22Rv1 (cell line): ENCODE measurements around the gene CUX1.

ENCODE experiments used
- ZFX ChIP-seq: fragments of 450-650 bp; IDR thresholded peaks from 2 replicates; pipeline ENCODE4 v1.6.1; 2017; ENCODE audit warnings: antibody characterized with exemption, borderline replicate concordance
- TF ChIP-seq, protein P1 (sequence below): fragments of 450-650 bp; IDR thresholded peaks from 2 replicates; pipeline ENCODE4 v1.5.1; 2017; ENCODE audit warnings: mild to moderate bottlenecking

DNA sequence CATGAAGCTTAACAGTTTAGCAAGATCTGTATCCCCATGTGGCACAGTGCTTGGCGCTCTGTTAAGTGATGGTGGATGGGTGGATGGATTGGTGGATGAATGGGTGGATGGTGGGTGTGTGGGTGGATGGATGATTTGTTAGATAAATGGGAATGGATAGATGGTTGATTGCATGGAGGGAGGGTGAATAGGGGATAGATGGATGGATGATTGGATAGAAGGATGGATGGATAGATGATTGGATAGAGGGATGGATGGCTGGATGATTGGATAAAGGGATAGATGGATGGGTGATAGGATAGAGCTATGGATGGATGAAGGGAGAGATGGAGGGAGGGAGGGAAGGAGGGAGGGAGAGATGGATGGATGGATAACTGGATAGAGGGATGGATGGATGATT, 229.7 kb downstream of the CUX1 start:
- TF ChIP-seq, protein P1, sequence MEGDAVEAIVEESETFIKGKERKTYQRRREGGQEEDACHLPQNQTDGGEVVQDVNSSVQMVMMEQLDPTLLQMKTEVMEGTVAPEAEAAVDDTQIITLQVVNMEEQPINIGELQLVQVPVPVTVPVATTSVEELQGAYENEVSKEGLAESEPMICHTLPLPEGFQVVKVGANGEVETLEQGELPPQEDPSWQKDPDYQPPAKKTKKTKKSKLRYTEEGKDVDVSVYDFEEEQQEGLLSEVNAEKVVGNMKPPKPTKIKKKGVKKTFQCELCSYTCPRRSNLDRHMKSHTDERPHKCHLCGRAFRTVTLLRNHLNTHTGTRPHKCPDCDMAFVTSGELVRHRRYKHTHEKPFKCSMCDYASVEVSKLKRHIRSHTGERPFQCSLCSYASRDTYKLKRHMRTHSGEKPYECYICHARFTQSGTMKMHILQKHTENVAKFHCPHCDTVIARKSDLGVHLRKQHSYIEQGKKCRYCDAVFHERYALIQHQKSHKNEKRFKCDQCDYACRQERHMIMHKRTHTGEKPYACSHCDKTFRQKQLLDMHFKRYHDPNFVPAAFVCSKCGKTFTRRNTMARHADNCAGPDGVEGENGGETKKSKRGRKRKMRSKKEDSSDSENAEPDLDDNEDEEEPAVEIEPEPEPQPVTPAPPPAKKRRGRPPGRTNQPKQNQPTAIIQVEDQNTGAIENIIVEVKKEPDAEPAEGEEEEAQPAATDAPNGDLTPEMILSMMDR, result no peak
- no peak for TF ChIP-seq ZFX
